Peyer's patch (tissue), 4 donors: ENCODE measurements around the gene BMX. TPM values are rescaled to one million over a fixed set of nuclear protein-coding genes. Genes with fewer than 3 reads are reported as not detected.

ENCODE experiments used
- DNase-seq, 3 donors: peaks; one replicate each; pipeline ENCODE4 v3.0.0-alpha.2; 2017 to 2019
- H3K27ac ChIP-seq, 4 donors: fragments of 200-600 bp; sonication (generic); one replicate each; pipeline ENCODE4 v1.5.1; 2016 to 2019
- H3K27me3 ChIP-seq, 2 donors: fragments of 200-600 bp; sonication (generic); one replicate each; pipeline ENCODE4 v1.5.1; 2019
- H3K36me3 ChIP-seq, 3 donors: fragments of 200-600 bp; sonication (generic); one replicate each; pipeline ENCODE4 v1.5.1; 2016 to 2019
- H3K4me1 ChIP-seq, 4 donors: fragments of 200-600 bp; sonication (generic); one replicate each; pipeline ENCODE4 v1.5.1; 2016 to 2019
- H3K4me3 ChIP-seq, 4 donors: fragments of 200-600 bp; sonication (generic); 1 replicate in 3 of 4; 2 replicates in 1 of 4; pipeline ENCODE4 v1.5.1; 2016 to 2019; ENCODE audit warnings: mild to moderate bottlenecking in 1 of 4
- H3K9me3 ChIP-seq, 4 donors: fragments of 200-600 bp; sonication (generic); one replicate each; pipeline ENCODE4 v1.5.1; 2016 to 2019; ENCODE audit warnings: mild to moderate bottlenecking in 1 of 4
- CTCF ChIP-seq, 6 experiments: fragments of 450-650 bp in 4 of 6; fragments of 200-600 bp in 2 of 6; sonication (generic) in 1 of 6; IDR thresholded peaks; one replicate each; pipeline ENCODE4 v1.5.1; 2017 to 2019; ENCODE audit warnings: antibody characterized with exemption in 6 of 6, mild to moderate bottlenecking in 3 of 6, moderate library complexity in 1 of 6
- POLR2A ChIP-seq, 2 donors: fragments of 450-650 bp; IDR thresholded peaks; one replicate each; pipeline ENCODE4 v1.5.1; 2017; ENCODE audit warnings: antibody characterized with exemption in 2 of 2, mild to moderate bottlenecking in 2 of 2, moderate library complexity in 2 of 2
- total RNA-seq, 4 donors: library from RNA; depleted of rRNA; stranded (reverse); fragments of >200 nt; gene quantifications; one replicate each; pipeline ENCODE4 v1.1.0, GENCODE V29; 2016

Gene BMX
- total RNA-seq, 4 donors from 2014 or later: 2.5 to 5.8 (median 4.0) TPM

GRCh38 chrX:15605226-15605625, 104.6 kb downstream of the BMX start:
- no peaks in the 10 kb centered on the region for H3K4me1 ChIP-seq
- DNase-seq: no peak
- TF ChIP-seq CTCF (IDR thresholded peaks at IDR 0.05): no peak
- TF ChIP-seq POLR2A (IDR thresholded peaks at IDR 0.05): no peak
- no peaks in the 10 kb centered on the region for H3K27me3 ChIP-seq
- H3K9me3 ChIP-seq: no peaks in the 10 kb centered on the region
- H3K4me3 ChIP-seq: peak overlapping the region in 1 of 4 donors; percentile 12
- H3K36me3 ChIP-seq: no peaks in the 10 kb centered on the region
- peak overlapping the region in 2 of 4 donors; percentile 58 to 70 for H3K27ac ChIP-seq

Other genes starting within 250 kb of the BMX start
- gene ASB9, start 230.7 kb upstream of the BMX start, total RNA-seq: 1 to 10 TPM in 2 of 4 donors, not detected in 2; 1.1 to 2.1 TPM
- gene ASB11, start 185.2 kb upstream of the BMX start, total RNA-seq: not detected
- 10 to 100 TPM in 2 of 4 donors, 1 to 10 TPM in 2; 3.9 to 14.9 (median 10.6) TPM for gene PIGA, start 165.3 kb upstream of the BMX start, total RNA-seq
- 1 to 10 TPM in 2 of 4 donors, not detected in 2; 1.9 to 3.4 TPM for gene VEGFD, start 116.4 kb upstream of the BMX start, total RNA-seq
- 10 to 100 TPM in 2 of 4 donors, 1 to 10 TPM in 2; 5.7 to 23.1 (median 15.8) TPM for gene PIR, start 7.5 kb upstream of the BMX start, total RNA-seq
- 100 to 1,000 TPM in 3 of 4 donors, 1 to 10 TPM in 1; 2.5 to 457 (median 180) TPM for gene ACE2, start 100.2 kb downstream of the BMX start, total RNA-seq
- not detected for gene CLTRN, start 164.0 kb downstream of the BMX start, total RNA-seq
- 10 to 100 TPM in 3 of 4 donors, 1 to 10 TPM in 1; 7.4 to 21.7 (median 19.1) TPM for gene CA5B, start 237.5 kb downstream of the BMX start, total RNA-seq